GM19351 (cell line): Measurements from ENCODE around the gene CPM.
A peak's percentile ranks its signal among the peaks of the same experiment; 100 is the strongest.
"Not testable (repeated sequence)": the region's sequence is repeated elsewhere in the genome, so short reads cannot be mapped to it uniquely, and the experiment has no call there.

Experiments used
- ATAC-seq: cut with Tn5 transposase; IDR thresholded peaks from one replicate; pipeline ENCODE4 v1.9.1; 2021; ENCODE audit warnings: mild to moderate bottlenecking, moderate library complexity; ENCODE audit not compliant: unreplicated experiment

Gene CPM

GRCh38 chr12:68810027-68810389 lies 123.0 kb downstream of the CPM start:
- ATAC-seq: not testable (repeated sequence)

GRCh38 chr12:68809190-68810026 lies 123.6 kb downstream of the CPM start:
- no peak for ATAC-seq

- peak; percentile 52 for ATAC-seq
Measured at GRCh38 chr12:68808388-68809189, 124.4 kb downstream of the CPM start.

DNA sequence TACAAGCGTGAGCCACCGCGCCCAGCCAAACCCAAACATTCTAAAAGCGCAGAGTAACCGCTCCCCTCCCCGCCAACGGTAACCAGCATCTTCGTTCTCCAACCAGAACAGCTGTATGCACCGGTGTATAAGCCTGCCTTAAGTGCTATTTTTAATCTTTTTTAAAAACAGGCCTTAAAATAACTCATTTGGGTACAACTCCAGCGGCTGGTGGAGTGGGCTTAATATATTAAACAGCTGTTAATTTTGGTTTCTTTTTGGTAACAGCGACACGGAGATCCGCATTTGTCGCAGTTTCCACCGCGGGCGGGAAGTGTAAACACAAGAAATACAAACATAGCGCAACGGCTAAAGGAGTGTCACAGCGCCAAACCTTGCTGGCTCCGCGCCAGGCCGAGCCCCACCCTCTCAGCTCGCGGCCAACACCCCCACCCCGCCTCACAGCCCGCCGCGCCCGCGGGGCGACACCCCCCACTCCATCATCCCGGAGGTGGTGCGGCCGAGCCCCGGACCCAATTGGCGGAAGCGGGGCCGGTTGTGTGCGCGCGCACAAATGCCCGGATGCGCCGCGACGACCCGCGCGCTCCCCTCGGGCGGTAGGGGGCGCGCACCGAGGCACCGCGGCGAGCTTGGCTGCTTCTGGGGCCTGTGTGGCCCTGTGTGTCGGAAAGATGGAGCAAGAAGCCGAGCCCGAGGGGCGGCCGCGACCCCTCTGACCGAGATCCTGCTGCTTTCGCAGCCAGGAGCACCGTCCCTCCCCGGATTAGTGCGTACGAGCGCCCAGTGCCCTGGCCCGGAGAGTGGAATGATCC lies 125.2 kb downstream of the CPM start, which contains the start of gene MDM2:
Gene MDM2, plus strand, starts transcription at position 602 of the 812 bp plus-strand sequence. CDS start 301 bp downstream, outside the sequence.
- peak; percentile 65 for ATAC-seq

- not testable (repeated sequence) for ATAC-seq
Measured at GRCh38 chr12:68807274-68807575, 125.7 kb downstream of the CPM start.

GRCh38 chr12:68806488-68807237 lies 126.3 kb downstream of the CPM start:
- no peak for ATAC-seq

DNA sequence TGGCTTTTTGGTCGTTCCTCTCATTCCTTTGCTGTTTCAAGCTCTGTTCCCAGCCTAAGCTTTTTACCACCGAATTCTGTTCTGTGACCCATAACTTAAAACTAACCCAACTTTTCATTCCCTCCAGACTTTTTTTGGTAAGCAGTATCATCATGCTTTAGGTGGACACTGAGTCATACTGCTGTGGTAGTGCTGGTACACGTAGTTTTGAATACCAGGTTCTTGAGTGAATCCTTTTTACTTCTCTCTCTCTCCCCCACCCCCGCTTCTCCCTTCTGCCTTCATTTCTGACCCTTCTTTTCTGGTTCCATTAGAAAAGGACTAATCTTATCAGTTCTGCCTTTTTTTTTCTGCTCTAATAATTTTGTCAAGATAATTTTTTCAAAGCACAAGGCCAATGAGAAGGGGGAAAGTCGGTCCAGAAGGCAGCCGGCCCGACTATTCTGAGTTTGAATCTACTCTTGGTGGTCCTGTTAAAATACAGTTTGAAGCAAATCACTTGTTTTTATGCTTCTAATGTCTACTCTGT lies 127.3 kb downstream of the CPM start:
- ATAC-seq: no peak

DNA sequence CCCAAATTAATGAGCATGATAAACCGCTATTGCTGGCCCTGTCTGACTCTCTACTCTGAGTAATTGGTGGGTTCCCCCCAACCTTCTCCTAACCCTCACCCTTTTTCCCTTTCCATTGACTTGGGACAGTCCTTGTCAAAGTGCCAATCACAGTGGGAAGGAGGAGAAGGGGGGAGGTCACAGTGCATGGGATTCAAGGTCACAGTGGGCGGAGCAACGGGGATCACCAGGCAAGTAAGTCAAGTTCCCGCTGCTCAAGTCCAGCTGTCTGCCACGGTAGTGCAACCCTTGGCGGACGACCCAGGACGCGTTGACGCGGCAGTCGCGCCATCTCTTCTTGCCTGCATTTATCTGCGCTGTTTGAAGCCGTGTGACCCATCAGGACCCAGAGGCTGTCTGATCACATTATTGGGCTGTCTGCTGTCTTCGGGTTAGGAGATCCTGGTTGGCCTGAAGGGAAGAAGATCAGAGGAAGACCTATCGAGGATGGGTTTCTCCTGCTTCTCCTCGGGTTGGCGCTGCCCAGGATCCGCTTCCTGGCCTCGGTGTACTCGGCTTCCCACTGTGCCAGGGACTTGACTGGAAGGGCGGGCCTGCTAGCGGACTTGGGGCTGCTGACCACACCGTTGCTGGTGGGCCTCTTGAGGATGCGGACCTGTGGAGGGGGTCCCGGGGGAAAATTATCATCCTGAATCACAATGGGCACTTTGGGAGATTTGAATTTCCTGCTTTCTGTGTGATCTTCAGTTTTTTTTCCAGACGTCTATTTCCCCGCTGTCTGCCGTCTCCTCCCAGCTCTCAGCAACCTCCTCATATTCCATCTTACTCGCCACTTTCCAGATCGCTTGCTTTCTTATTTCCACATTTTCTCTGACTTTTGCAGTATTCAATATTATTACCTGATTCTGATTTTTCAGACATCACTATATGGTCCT lies 128.0 kb downstream of the CPM start:
- ATAC-seq: no peak

DNA sequence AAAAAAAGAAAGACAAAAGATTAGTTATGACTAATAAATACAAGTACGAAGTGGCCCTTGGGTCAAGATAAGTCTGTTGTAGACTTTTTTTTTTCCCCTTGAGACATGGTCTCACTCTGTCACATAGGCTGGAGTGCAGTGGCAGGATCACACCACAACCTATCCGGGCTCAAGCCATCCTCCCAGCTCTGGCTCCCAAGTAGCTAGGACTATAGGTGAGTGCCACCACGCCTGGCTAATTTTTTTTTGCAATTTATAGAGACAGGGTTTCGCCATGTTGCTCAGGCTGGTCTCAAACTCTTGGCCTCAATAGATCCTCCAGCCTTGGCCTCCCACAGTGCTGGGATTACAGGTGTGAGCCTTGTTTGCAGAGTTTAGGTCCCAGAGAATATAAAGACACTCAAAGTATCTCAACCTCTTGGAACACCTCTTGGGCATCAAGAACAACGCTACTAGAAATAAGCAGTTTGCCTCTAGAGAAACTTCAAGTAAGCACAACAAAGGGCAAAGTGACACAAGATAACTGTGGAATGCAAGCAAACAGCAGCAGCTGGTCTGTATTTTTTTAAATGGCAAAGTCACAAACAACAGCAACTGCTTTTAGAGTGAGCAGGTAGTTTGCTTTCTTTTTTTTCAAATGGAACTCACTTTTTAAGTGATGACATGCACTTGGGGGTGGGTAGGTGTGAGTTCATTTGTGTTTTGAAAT lies 128.9 kb downstream of the CPM start:
- no peak for ATAC-seq

GRCh38 chr12:68802911-68803651 lies 129.9 kb downstream of the CPM start:
- ATAC-seq: not testable (repeated sequence)

DNA sequence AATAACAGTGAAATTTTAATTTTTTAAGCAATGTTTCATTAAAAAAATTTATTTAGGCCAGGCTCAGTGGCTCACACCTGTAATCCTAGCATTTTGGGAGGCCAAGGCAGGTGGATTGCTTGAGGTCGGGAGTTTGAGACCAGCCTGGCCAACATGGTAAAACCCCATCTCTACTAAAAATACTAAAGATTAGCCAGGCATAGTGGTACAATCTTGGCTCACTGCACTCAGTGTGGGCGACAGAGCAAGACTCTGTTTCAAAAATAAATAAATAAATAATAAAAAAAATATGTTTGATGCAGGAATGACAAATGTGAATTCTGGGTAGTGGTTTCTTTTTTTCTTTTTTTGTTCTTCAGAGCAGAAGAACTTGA lies 130.6 kb downstream of the CPM start:
- not testable (repeated sequence) for ATAC-seq
